ENCODE data around the gene RNASE1. TPM values are rescaled to one million over a fixed set of nuclear protein-coding genes. Genes with fewer than 3 reads are reported as not detected.
A peak's percentile ranks its signal among the peaks of the same experiment; 100 is the strongest.
"Not testable (repeated sequence)": the region's sequence is repeated elsewhere in the genome, so short reads cannot be mapped to it uniquely, and the experiment has no call there.

RNASE1 gene
- polyA plus RNA-seq, 1 experiment, result not detected

DNA sequence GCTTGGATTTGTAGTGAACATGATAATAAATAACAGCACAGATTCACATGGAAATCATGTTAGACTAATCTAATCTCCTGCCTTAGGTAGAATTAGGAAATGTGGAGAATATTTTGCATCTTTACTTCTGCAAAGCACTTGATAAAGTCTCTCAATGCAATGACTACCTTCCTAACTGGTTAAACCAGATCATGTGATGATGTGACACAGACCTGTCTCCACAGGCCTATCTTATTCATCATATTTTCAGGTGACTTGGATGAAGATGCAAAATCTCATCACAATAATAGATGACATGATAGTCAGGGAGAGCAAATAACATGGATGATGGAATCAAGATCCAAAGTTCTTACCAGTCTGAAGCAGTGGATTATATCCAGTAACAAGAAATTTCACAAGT, 38.5 kb upstream of the RNASE1 start:
- H3K9me3 ChIP-seq (ENCODE audit: control insufficient read depth, insufficient read depth, low read length), result peaks cover 2% of the 10 kb centered on the region; the same call in 1 of the 2 replicates
- POLR2A ChIA-PET, result no interaction called here
- DNase-seq (ENCODE audit: low read depth, low spot score), result no peak
- H3K27me3 ChIP-seq (ENCODE audit: control insufficient read depth, insufficient read depth, low read length), result no peaks in the 10 kb centered on the region
- TF ChIP-seq, protein P1, sequence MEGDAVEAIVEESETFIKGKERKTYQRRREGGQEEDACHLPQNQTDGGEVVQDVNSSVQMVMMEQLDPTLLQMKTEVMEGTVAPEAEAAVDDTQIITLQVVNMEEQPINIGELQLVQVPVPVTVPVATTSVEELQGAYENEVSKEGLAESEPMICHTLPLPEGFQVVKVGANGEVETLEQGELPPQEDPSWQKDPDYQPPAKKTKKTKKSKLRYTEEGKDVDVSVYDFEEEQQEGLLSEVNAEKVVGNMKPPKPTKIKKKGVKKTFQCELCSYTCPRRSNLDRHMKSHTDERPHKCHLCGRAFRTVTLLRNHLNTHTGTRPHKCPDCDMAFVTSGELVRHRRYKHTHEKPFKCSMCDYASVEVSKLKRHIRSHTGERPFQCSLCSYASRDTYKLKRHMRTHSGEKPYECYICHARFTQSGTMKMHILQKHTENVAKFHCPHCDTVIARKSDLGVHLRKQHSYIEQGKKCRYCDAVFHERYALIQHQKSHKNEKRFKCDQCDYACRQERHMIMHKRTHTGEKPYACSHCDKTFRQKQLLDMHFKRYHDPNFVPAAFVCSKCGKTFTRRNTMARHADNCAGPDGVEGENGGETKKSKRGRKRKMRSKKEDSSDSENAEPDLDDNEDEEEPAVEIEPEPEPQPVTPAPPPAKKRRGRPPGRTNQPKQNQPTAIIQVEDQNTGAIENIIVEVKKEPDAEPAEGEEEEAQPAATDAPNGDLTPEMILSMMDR (IDR thresholded peaks at IDR 0.05; ENCODE audit: low read depth, low read length), result no peak
- no peak overlapping the region for H3K4me3 ChIP-seq (ENCODE audit: low read depth, low read length)
- no peak overlapping the region for H3K27ac ChIP-seq (ENCODE audit: low read depth, low read length)
- CTCF ChIA-PET, result no interaction called here

DNA sequence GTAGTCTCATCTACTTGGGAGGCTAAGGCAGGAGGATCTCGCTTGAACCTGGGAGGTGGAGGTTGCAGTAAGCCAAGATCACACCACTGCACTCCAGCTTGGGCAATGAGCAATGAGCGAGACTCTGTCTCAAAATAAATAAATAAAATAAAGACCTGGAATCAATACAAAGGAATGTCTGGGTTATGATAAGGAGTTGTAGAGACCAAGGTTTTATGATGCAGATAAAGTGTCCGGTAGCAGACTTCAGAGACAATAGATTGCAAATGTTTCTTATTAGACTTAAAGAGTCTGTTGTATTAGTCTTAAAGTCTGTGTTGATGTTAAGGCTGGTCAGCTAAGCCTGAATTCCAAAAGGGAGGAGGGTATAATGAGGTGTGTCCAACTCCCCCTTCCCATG, 35.2 kb upstream of the RNASE1 start:
- no peaks in the 10 kb centered on the region for H3K27me3 ChIP-seq (ENCODE audit: control insufficient read depth, insufficient read depth, low read length)
- no peak overlapping the region for H3K4me3 ChIP-seq (ENCODE audit: low read depth, low read length)
- H3K27ac ChIP-seq (ENCODE audit: low read depth, low read length), result no peak overlapping the region
- no peak for DNase-seq (ENCODE audit: low read depth, low spot score)
- peaks cover 3% of the 10 kb centered on the region; the same call in 1 of the 2 replicates for H3K9me3 ChIP-seq (ENCODE audit: control insufficient read depth, insufficient read depth, low read length)
- TF ChIP-seq, protein P1 (IDR thresholded peaks at IDR 0.05; ENCODE audit: low read depth, low read length), result no peak
- POLR2A ChIA-PET, result no interaction called here
- CTCF ChIA-PET, result no interaction called here

DNA sequence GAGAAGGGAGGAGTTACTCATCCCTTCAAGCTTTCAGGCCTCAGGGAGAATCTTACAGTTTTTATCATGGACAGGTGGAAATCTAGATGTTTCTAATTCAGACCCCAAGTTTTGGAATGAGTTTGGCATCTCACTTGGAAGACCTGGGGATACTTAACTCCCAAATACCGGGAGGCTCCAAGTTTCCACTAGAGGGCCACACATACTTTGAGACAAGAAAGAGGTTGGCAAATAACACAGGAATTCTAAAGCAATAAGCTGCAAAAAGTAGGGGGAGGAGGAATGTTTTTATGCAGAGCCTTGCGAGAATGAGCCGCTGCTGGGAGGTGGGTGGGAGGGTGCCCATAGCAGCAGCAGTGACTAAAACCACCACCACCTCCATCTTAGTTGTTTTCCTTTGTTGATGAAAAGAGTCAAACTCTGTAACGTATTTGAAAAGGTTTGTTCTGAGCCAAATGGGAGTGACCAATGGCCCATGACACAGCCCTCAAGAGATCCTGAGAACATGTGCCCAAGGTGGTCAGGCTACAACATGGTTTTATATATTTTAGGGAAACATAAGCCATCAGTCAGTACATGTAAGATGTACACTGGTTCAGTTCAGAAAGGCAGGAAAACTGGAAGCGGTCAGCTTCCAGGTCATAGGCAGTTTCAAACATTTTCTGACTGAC, 34.2 kb upstream of the RNASE1 start:
- no peak overlapping the region for H3K4me3 ChIP-seq (ENCODE audit: low read depth, low read length)
- ChIA-PET POLR2A (interaction anchor here (0.6 kb wide), 1 partner anchor 178 kb away, joined by 3 read pairs; no protein-coding TSS in a partner anchor), CTCF (no interaction called here)
- H3K27ac ChIP-seq (ENCODE audit: low read depth, low read length), result no peak overlapping the region
- peaks cover 3% of the 10 kb centered on the region; the same call in 1 of the 2 replicates for H3K9me3 ChIP-seq (ENCODE audit: control insufficient read depth, insufficient read depth, low read length)
- H3K27me3 ChIP-seq (ENCODE audit: control insufficient read depth, insufficient read depth, low read length), result no peaks in the 10 kb centered on the region
- DNase-seq (ENCODE audit: low read depth, low spot score), result no peak
- TF ChIP-seq, protein P1 (IDR thresholded peaks at IDR 0.05; ENCODE audit: low read depth, low read length), result peak; percentile 39

DNA sequence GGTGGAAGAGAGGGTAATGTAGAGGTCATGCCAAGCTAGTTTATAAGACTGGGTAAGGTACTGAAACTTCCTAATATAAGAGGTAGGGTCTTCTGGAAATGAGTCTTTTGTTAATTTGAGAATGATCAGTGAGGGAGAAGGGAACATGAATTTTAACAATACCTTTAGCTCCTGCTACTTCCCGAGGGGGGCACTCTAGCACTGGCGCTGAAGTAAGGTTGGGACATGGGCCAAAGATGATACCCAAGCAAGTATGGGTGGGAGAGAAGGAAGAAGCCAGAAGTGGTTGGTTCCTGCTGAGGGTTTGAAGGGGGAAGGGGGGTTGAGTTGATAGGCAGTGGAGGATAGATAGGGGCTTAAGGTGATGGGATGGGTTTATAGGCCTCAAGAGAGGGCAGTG, 32.3 kb upstream of the RNASE1 start:
- Histone ChIP-seq H3K27me3 (ENCODE audit: control insufficient read depth, insufficient read depth, low read length) (no peaks in the 10 kb centered on the region), H3K27ac (ENCODE audit: low read depth, low read length) (no peak overlapping the region), H3K9me3 (ENCODE audit: control insufficient read depth, insufficient read depth, low read length) (peaks cover 3% of the 10 kb centered on the region; the same call in 1 of the 2 replicates), H3K4me3 (ENCODE audit: low read depth, low read length) (no peak overlapping the region)
- TF ChIP-seq, protein P1 (IDR thresholded peaks at IDR 0.05; ENCODE audit: low read depth, low read length), result no peak
- DNase-seq (ENCODE audit: low read depth, low spot score), result no peak
- ChIA-PET POLR2A (no interaction called here), CTCF (no interaction called here)

DNA sequence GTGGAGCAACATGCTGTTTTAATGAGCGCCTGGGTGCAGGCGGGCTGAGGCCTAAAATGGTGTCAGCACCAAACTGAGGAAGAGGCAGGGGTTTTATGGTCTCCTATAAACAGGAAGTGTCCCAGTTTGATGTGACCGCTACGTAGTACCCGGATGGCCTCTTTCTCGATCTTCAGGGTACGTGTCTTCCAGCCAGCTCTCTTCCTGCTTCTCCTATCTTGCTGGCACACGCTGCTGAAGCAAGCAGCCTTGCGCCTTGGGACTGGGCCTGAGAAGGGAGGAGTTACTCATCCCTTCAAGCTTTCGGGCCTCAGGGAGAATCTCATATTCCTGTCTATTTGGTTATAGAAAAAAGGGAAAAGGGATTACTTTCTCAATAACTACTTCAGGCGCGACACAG, 28.2 kb upstream of the RNASE1 start:
- Histone ChIP-seq H3K27ac (ENCODE audit: low read depth, low read length) (no peak overlapping the region), H3K9me3 (ENCODE audit: control insufficient read depth, insufficient read depth, low read length) (no peaks in the 10 kb centered on the region), H3K4me3 (ENCODE audit: low read depth, low read length) (no peak overlapping the region), H3K27me3 (ENCODE audit: control insufficient read depth, insufficient read depth, low read length) (no peaks in the 10 kb centered on the region)
- ChIA-PET CTCF (no interaction called here), POLR2A (no interaction called here)
- TF ChIP-seq, protein P1 (IDR thresholded peaks at IDR 0.05; ENCODE audit: low read depth, low read length), result no peak
- no peak for DNase-seq (ENCODE audit: low read depth, low spot score)

DNA sequence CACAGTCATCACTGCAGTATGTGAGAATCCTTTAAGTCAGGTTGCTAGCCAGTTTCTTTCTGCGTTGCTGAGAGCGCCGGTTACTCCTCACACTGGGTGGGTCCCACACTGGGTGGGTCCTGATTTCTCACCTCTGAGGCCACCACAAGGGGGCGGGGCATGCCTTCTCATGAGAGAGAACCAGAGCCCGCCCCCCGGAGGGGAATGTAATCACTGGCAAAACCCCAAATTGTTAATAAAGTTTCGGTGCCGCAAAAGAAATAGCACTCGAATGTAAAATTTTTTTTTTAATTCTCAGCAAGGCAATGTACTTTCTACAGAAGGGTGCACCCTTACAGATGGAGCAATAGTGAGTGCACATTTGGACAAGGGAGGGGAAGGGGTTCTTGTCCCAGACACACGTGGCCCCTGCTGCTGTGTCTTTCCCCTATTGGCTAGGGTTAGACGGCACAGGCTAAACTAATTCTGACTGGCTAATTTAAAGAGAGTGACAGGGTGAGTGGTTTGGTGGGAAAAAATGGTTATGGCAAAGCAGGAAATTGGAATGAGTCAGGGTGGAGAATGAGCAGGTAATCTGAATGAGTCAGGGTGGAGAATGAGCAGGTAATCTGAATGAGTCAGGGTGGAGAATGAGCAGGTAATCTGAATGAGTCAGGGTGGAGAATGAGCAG, 25.5 kb upstream of the RNASE1 start:
- H3K27ac ChIP-seq (ENCODE audit: low read depth, low read length); H3K4me3 ChIP-seq (ENCODE audit: low read depth, low read length); H3K9me3 ChIP-seq (ENCODE audit: control insufficient read depth, insufficient read depth, low read length); DNase-seq (ENCODE audit: low read depth, low spot score); CTCF ChIA-PET; POLR2A ChIA-PET; H3K27me3 ChIP-seq (ENCODE audit: control insufficient read depth, insufficient read depth, low read length): not testable (repeated sequence)

All from AG04450 (cell line).